Upper lobe of right lung (tissue), 1 donor: Measurements from ENCODE around the gene PLXNA2. TPM values are rescaled to one million over a fixed set of nuclear protein-coding genes. Genes with fewer than 3 reads are reported as not detected.

Source experiments
- ATAC-seq: fragments of 200-7000 bp; cut with Tn5 transposase; one replicate; pipeline ENCODE4 v1.9.1; 2020; ENCODE audit warnings: mild to moderate bottlenecking, moderate library complexity
- DNase-seq: peaks from one replicate; pipeline ENCODE4 v3.0.0-alpha.2; 2020
- H3K27ac ChIP-seq: fragments of 200-600 bp; one replicate; pipeline ENCODE4 v1.8.0; 2022
- H3K27me3 ChIP-seq: fragments of 200-600 bp; one replicate; pipeline ENCODE4 v1.8.0; 2022; ENCODE audit warnings: mild to moderate bottlenecking
- H3K36me3 ChIP-seq: fragments of 200-600 bp; one replicate; pipeline ENCODE4 v1.8.0; 2022
- H3K4me1 ChIP-seq: fragments of 200-600 bp; one replicate; pipeline ENCODE4 v1.8.0; 2022
- H3K4me3 ChIP-seq: fragments of 200-600 bp; one replicate; pipeline ENCODE4 v1.8.0; 2022; ENCODE audit warnings: mild to moderate bottlenecking
- H3K9me3 ChIP-seq: fragments of 200-600 bp; one replicate; pipeline ENCODE4 v1.8.0; 2022
- CTCF ChIP-seq: fragments of 200-600 bp; IDR thresholded peaks from one replicate; pipeline ENCODE4 v1.8.0; 2022; ENCODE audit warnings: antibody characterized with exemption
- intact Hi-C: fragments of 100-400 bp; cut with DNase I; formaldehyde crosslinking; loops from one replicate; pipeline ENCODE4 v1.11.0; 2022
- total RNA-seq: library from RNA; stranded (reverse); fragmentation: NEBNext Ultra II Directional; extraction: Animal tissue kit (Norgen Biotek cat#: 25700); gene quantifications from one replicate; pipeline ENCODE4 v1.2.1, GENCODE V29; 2021
- donor health status: DM: no; HTN: yes; CAD: no; lungs with severe emphysema.

The PLXNA2 gene
- total RNA-seq, 1 donor from 2014 or later = 98.5 TPM

GRCh38 chr1:208106218-208106617 lies 138.0 kb downstream of the PLXNA2 start:
- no peak for DNase-seq
- no peak for ATAC-seq
- no peak overlapping the region for H3K4me3 ChIP-seq

GRCh38 chr1:208105756-208106155 lies 138.4 kb downstream of the PLXNA2 start:
- Histone ChIP-seq H3K4me3 (no peak overlapping the region), H3K9me3 (no peaks in the 10 kb centered on the region), H3K4me1 (no peaks in the 10 kb centered on the region), H3K27me3 (no peaks in the 10 kb centered on the region), H3K27ac (no peak overlapping the region), H3K36me3 (peaks cover 25% of the 10 kb centered on the region)
- TF ChIP-seq CTCF = no peak
- ATAC-seq (no peak), DNase-seq (no peak)
- intact Hi-C loops = no loop called here

More at GRCh38 chr1:208106218-208106617, 138.0 kb downstream of the PLXNA2 start:
- Histone ChIP-seq H3K27me3 (no peaks in the 10 kb centered on the region), H3K4me1 (no peaks in the 10 kb centered on the region), H3K9me3 (no peaks in the 10 kb centered on the region), H3K36me3 (peaks cover 25% of the 10 kb centered on the region), H3K27ac (no peak overlapping the region)
- TF ChIP-seq CTCF = no peak
- intact Hi-C loops = no loop called here

GRCh38 chr1:208103597-208104513 lies 140.3 kb downstream of the PLXNA2 start:
- no peak for TF ChIP-seq CTCF
- intact Hi-C loops = no loop called here
- H3K4me1 ChIP-seq = no peaks in the 10 kb centered on the region
- H3K4me3 ChIP-seq = no peak overlapping the region
- DNase-seq = no peak
- no peak overlapping the region for H3K27ac ChIP-seq
- no peaks in the 10 kb centered on the region for H3K9me3 ChIP-seq
- peaks cover 35% of the 10 kb centered on the region for H3K36me3 ChIP-seq
- H3K27me3 ChIP-seq = no peaks in the 10 kb centered on the region
- no peak for ATAC-seq

GRCh38 chr1:208101661-208102431 lies 142.3 kb downstream of the PLXNA2 start:
- TF ChIP-seq CTCF = no peak
- Histone ChIP-seq H3K27ac (no peak overlapping the region), H3K4me3 (no peak overlapping the region), H3K9me3 (no peaks in the 10 kb centered on the region), H3K36me3 (peaks cover 55% of the 10 kb centered on the region), H3K27me3 (no peaks in the 10 kb centered on the region), H3K4me1 (no peaks in the 10 kb centered on the region)
- ATAC-seq (no peak), DNase-seq (no peak)
- intact Hi-C loops = no loop called here

GRCh38 chr1:208100906-208101305 lies 143.3 kb downstream of the PLXNA2 start:
- DNase-seq (no peak), ATAC-seq (no peak)
- Histone ChIP-seq H3K36me3 (peaks cover 64% of the 10 kb centered on the region), H3K4me3 (no peak overlapping the region), H3K4me1 (no peaks in the 10 kb centered on the region), H3K9me3 (no peaks in the 10 kb centered on the region), H3K27me3 (no peaks in the 10 kb centered on the region), H3K27ac (no peak overlapping the region)
- TF ChIP-seq CTCF = no peak
- intact Hi-C loops = no loop called here
